Activated CD4-positive, alpha-beta T cell treated with anti-CD3 and anti-CD28 coated beads for 36 hours (primary cell): ENCODE data around the gene G0S2. TPM values are rescaled to one million over a fixed set of nuclear protein-coding genes. Genes with fewer than 3 reads are reported as not detected.

Experiments used
- ATAC-seq: fragments of 200-7000 bp; cut with Tn5 transposase; one replicate; pipeline ENCODE4 v1.10.0; 2021; ENCODE audit warnings: mild to moderate bottlenecking, moderate library complexity
- CTCF ChIA-PET: fragments of 350-600 bp; sonication (Branson Sonifier 250); formaldehyde crosslinking; loops from one replicate; lab custom pipeline; 2021; ENCODE audit warnings: antibody characterized with exemption; lab: Charles Lee
- POLR2A ChIA-PET: fragments of 350-600 bp; sonication (Branson Sonifier 250); formaldehyde crosslinking; loops from one replicate; lab custom pipeline; 2021; ENCODE audit warnings: antibody characterized with exemption, inconsistent platforms; lab: Charles Lee
- DNase-seq: peaks from one replicate; pipeline ENCODE4 v3.0.0-alpha.2; 2020
- H3K27ac Mint-ChIP-seq: one replicate; pipeline ENCODE4 v1.8.0; 2021; ENCODE audit warnings: mixed read lengths
- H3K27me3 Mint-ChIP-seq: one replicate; pipeline ENCODE4 v1.8.0; 2021; ENCODE audit warnings: mixed read lengths
- H3K36me3 Mint-ChIP-seq: one replicate; pipeline ENCODE4 v1.8.0; 2021; ENCODE audit warnings: low read depth, mixed read lengths
- H3K4me1 Mint-ChIP-seq: one replicate; pipeline ENCODE4 v1.8.0; 2021; ENCODE audit warnings: mixed read lengths
- H3K4me3 Mint-ChIP-seq: one replicate; pipeline ENCODE4 v1.8.0; 2021; ENCODE audit warnings: mild to moderate bottlenecking, moderate library complexity, mixed read lengths
- H3K9me3 Mint-ChIP-seq: one replicate; pipeline ENCODE4 v1.8.0; 2021; ENCODE audit warnings: low read depth, mixed read lengths
- intact Hi-C, 2 experiments: fragments of 100-400 bp; cut with DNase I in 1 of 2; cut with micrococcal nuclease in 1 of 2; formaldehyde crosslinking; loops; one replicate each; pipeline versions ENCODE4 v1.14.2 to v1.15.1; 2022 to 2024; cut with DNase I, micrococcal nuclease
- total RNA-seq, 2 experiments: library from RNA; stranded (reverse); gene quantifications; one replicate each; pipeline ENCODE4 v1.2.3, GENCODE V29; 2021

Gene G0S2
- total RNA-seq, 2 experiments from 2014 or later = 21.9 to 22.8 TPM

DNA sequence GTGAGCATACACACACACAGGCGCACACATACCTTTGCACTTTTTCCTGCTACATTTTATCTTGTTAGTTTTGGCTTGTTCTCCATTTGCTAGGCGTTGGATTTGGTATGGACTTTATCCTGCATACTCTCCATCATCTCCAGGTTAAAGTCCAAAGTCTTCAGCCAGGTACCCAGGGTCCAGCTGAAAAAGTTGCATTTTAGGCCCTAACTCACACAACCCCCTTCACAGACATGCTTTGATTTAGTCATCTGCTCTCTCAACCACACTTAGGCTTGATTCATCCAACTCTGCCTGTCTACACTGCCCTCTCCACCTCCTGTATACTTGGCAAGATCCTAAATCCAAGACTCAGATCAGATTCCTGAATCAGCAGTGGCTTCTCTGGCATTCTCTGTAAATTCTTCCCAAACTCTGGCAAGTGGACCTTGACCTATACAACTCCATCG, 12.3 kb upstream of the G0S2 start:
- Mint-ChIP-seq H3K4me3 (no peak overlapping the region), H3K27ac (no peak overlapping the region)
- CTCF ChIA-PET = interaction anchor here (0.9 kb wide), 1 partner anchor 28 kb away, joined by 3 read pairs; no protein-coding TSS in a partner anchor

DNA sequence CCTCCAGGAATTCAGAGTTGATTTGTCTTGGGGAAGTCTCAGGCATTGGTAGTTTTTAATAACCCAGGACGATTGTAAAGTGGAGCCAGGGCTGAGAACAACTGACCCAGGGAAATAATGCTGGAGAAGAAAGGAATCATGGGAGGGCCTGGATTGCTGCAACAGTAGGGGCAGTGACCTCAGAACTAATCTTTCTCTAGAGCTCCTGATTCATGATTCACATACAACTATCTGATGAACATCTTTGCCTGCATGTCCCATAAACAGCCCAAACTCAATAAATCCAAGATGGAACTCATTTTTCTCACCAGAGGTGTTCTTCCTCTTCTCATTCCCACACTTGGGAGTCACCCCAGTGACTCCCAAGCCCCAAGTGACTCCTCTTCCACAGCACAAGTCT, 8.1 kb upstream of the G0S2 start:
- intact Hi-C loops = no loop called here
- Mint-ChIP-seq H3K27me3 (peaks cover 2% of the 10 kb centered on the region), H3K27ac (no peak overlapping the region), H3K36me3 (no peaks in the 10 kb centered on the region), H3K4me1 (peaks cover 14% of the 10 kb centered on the region), H3K4me3 (no peak overlapping the region), H3K9me3 (no peaks in the 10 kb centered on the region)
- POLR2A ChIA-PET = no interaction called here
- CTCF ChIA-PET = interaction anchor here (1.0 to 1.3 kb wide), 2 partner anchors 8 to 23 kb away, joined by 4 read pairs; partner anchors contain the start of gene G0S2
- ATAC-seq (no peak), DNase-seq (no peak)

More for the DNA sequence above, 12.3 kb upstream of the G0S2 start:
- no peaks in the 10 kb centered on the region for H3K36me3 Mint-ChIP-seq
- H3K9me3 Mint-ChIP-seq = no peaks in the 10 kb centered on the region
- DNase-seq (no peak), ATAC-seq (no peak)
- peaks cover 2% of the 10 kb centered on the region for H3K27me3 Mint-ChIP-seq
- intact Hi-C loops = no loop called here
- POLR2A ChIA-PET = no interaction called here
- peaks cover 20% of the 10 kb centered on the region for H3K4me1 Mint-ChIP-seq

DNA sequence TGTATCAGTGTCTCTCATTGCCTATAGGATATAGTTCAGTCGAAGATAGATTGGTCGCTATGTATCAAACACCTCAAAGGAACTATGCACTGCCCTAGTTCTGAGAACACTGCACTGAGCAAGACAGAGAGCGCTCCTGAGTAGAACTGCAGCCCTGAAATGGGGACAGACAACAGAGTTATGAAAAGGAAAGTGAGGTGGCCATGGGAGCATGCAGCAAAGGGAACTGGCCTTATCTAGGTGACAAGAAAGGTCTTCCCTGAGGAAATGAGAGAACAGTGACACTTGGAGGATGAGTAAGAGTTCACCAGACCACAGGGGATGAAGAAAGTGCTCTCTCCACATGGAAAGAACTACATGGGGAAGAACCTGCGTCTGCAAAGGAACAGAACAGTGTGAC, 7.5 kb upstream of the G0S2 start:
- no peaks in the 10 kb centered on the region for H3K9me3 Mint-ChIP-seq
- no peaks in the 10 kb centered on the region for H3K36me3 Mint-ChIP-seq
- peaks cover 2% of the 10 kb centered on the region for H3K27me3 Mint-ChIP-seq
- DNase-seq (no peak), ATAC-seq (peak; percentile 60)
- POLR2A ChIA-PET = no interaction called here
- intact Hi-C loops = no loop called here
- CTCF ChIA-PET = no interaction called here
- peaks cover 17% of the 10 kb centered on the region for H3K4me1 Mint-ChIP-seq
- H3K27ac Mint-ChIP-seq = no peak overlapping the region
- H3K4me3 Mint-ChIP-seq = no peak overlapping the region

DNA sequence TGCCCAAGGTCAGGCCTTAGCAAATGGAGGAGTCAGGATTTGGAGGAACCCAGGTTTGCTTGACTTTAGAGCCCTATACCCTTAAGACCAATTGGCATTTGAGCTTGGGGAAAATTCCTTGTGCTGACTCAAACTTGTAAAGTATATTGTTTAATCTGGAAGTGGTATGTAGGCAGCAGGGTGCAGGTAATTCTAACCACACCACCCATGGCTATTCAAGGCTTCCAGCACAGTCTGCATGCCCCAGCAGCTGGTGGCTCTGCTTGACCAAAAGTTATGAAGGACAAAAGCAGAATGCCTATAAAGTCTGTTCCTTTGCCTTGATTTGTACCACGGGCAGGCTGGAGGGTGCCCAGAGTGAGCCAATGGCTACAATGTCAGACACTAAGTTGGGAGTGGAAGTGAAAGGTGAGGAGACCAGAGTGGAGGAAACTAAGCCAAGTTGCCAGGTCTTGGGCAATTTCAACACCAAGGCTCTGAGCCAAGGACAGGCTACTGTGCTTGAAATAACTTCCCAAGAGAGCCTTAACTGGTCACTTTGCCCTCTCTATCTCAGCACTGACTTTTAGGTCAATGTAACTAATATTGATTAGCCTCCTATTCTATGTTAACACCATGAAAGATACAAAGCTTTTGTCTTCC, 4.7 kb upstream of the G0S2 start:
- ATAC-seq = no peak
- Mint-ChIP-seq H3K4me1 (peaks cover 45% of the 10 kb centered on the region), H3K27me3 (peaks cover 12% of the 10 kb centered on the region), H3K27ac (peak overlapping the region; percentile 34), H3K4me3 (no peak overlapping the region), H3K9me3 (no peaks in the 10 kb centered on the region), H3K36me3 (peaks cover 3% of the 10 kb centered on the region)
- intact Hi-C loops = loop anchor here in 1 of 2 experiments (1.0 kb wide), 1 partner anchor 10 kb away; no protein-coding TSS in a partner anchor
- ChIA-PET POLR2A (no interaction called here), CTCF (interaction anchor here (0.9 to 1.1 kb wide), 2 partner anchors 17 to 85 kb away, joined by 3 read pairs; no protein-coding TSS in a partner anchor)
- no peak for DNase-seq

DNA sequence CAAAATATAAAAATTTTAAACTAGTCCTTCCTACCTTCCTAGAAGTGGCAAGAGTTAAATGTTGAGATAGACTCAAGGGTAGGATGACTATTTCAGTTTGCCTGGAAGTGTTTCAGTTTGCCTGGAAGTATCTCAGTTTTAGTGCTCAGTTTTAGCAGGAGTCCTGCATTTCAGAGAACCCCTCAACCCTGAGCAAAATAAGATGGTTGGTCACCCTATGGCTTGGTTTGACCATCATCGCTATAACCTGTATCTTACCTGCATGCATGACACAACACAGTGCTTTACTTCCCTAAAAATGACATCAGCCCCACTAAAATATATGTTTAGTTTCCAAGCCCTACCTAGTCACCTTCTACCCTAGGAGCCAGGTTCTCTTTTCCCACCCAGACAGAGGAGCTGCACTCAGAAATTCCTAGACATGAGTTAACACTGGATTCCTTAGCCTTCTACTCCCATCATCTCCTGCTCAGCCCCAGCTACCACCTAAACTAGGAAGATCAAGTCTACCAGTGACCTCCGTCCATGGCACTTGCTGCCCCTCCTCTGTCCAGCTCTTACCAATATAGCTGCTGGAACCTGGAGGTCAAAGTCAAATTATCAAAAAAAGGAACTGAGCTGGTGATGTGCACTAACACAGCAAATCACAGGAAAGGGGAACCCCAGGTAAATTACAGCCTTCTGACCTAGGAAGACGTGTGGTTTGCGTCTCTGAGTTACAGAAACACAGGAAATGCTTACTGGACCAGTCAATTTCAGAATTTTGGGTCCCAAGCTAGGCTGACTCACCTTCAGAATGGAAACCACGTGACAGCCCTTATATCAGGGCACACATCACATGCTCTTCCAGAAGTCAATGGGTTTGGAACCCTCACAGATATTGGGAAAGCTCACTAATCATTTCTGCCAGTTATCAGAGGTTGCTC, 2.2 kb upstream of the G0S2 start:
- Mint-ChIP-seq H3K36me3 (peaks cover 9% of the 10 kb centered on the region), H3K27ac (peak overlapping the region; percentile 85), H3K4me1 (peaks cover 53% of the 10 kb centered on the region), H3K4me3 (peak overlapping the region; percentile 13), H3K9me3 (no peaks in the 10 kb centered on the region), H3K27me3 (peaks cover 31% of the 10 kb centered on the region)
- ChIA-PET POLR2A (interaction anchor here (0.7 kb wide), 1 partner anchor 9 kb away, joined by 5 read pairs; no protein-coding TSS in a partner anchor), CTCF (interaction anchor here (1.2 to 2.0 kb wide), 7 partner anchors 11 to 93 kb away, joined by 3 to 7 read pairs (median 4); partner anchors contain the start of gene LAMB3)
- DNase-seq (peak; percentile 69), ATAC-seq (peak; percentile 85)
- intact Hi-C loops = loop anchor here (1.0 to 2.0 kb wide), 4 partner anchors 20 to 660 kb away; partner anchors contain the start of gene UTP25 (in 1 of the 2)

DNA sequence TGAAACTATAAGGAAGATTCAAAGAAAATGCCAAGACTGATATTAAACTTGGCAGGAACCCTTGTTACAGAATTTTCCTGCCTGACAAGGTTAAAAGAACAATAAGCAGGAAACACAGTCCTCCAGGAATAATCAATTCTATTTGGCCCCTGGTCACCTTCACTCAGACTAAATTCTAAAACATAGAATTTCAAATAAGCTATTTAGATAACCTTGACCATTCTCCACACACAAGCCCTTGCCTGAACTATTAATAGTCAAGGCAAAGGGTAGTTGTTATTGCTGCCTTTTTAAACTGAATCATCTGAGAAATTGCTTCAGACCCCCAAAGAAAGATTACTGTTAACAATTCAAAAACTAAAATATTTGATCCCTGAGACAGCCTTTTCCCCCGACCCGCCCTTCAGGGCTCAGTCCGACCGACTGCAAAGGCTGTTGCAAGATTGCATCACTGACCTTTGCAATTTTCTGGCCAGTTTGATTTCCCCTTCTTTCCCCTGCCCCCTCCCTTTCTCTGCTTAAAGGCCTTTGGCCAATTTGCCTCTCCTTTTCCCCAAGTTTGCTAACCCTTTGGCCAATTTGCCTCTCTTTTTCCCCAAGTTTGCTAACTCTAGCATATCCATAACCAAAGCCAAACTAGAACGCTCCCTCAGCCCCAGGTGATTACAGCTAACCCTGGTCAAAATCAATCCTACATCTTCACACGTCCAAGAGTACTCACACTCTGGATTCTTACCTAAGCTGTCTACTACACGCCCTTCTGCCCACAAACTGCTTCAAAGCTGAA, 1.4 kb upstream of the G0S2 start:
- no peaks in the 10 kb centered on the region for H3K9me3 Mint-ChIP-seq
- ATAC-seq = no peak
- peak overlapping the region; percentile 84 for H3K27ac Mint-ChIP-seq
- peaks cover 9% of the 10 kb centered on the region for H3K36me3 Mint-ChIP-seq
- peaks cover 53% of the 10 kb centered on the region for H3K4me1 Mint-ChIP-seq
- ChIA-PET CTCF (interaction anchor here (1.0 to 2.1 kb wide), 9 partner anchors 7 to 92 kb away, joined by 3 to 9 read pairs (median 4); partner anchors contain the start of gene LAMB3), POLR2A (no interaction called here)
- peak overlapping the region; percentile 71 for H3K4me3 Mint-ChIP-seq
- no peak for DNase-seq
- H3K27me3 Mint-ChIP-seq = peaks cover 36% of the 10 kb centered on the region
- intact Hi-C loops = loop anchor here (1.0 to 2.0 kb wide), 6 partner anchors 15 to 659 kb away; partner anchors contain the start of gene UTP25 (in 1 of the 2)

DNA sequence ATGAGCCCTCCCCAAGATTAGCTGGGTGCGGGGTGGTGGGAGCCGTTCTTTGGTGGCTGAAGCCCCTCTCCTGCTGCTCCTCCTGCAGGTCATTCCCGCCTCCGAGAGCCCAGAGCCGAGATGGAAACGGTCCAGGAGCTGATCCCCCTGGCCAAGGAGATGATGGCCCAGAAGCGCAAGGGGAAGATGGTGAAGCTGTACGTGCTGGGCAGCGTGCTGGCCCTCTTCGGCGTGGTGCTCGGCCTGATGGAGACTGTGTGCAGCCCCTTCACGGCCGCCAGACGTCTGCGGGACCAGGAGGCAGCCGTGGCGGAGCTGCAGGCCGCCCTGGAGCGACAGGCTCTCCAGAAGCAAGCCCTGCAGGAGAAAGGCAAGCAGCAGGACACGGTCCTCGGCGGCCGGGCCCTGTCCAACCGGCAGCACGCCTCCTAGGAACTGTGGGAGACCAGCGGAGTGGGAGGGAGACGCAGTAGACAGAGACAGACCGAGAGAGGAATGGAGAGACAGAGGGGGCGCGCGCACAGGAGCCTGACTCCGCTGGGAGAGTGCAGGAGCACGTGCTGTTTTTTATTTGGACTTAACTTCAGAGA, 448 bp downstream of the G0S2 start:
- peaks cover 9% of the 10 kb centered on the region for H3K36me3 Mint-ChIP-seq
- peak; percentile 27 for DNase-seq
- no peaks in the 10 kb centered on the region for H3K9me3 Mint-ChIP-seq
- H3K27me3 Mint-ChIP-seq = peaks cover 41% of the 10 kb centered on the region
- peak overlapping the region; percentile 84 for H3K27ac Mint-ChIP-seq
- CTCF ChIA-PET = interaction anchor here (0.7 to 2.1 kb wide), 5 partner anchors 9 to 657 kb away, joined by 3 to 9 read pairs (median 4); no protein-coding TSS in a partner anchor
- ATAC-seq = no peak
- POLR2A ChIA-PET = interaction anchor here (0.5 kb wide), 1 partner anchor 23 kb away, joined by 3 read pairs; no protein-coding TSS in a partner anchor
- H3K4me3 Mint-ChIP-seq = peak overlapping the region; percentile 71
- peaks cover 54% of the 10 kb centered on the region for H3K4me1 Mint-ChIP-seq
- intact Hi-C loops = loop anchor here (2.0 to 5.0 kb wide), 3 partner anchors 13 to 72 kb away; no protein-coding TSS in a partner anchor

DNA sequence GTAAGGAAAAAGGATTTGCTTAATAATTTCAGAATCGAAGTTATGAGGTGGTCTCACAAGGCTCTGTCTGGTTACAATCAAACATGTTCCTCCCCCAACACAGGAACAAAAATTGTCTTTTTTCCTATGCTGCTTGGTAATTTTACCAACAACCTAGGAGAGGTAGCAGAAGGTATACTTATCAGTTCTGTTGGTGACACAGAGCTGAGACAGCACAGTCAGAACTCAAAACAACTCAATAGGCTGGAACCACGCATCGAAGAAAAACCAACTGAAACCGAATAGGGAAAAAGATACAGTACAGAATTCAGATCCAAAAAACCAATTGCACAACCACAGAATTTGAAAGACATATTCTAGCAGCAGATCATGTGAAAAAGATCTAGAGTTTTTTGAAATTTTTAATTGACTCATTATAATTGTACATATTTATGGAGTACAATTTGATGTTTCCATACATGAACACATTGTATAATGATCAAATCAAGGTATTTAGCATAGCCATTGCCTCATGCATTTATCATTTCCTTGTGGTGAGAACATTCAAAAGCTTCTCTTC, 3.8 kb downstream of the G0S2 start:
- Mint-ChIP-seq H3K4me3 (no peak overlapping the region), H3K36me3 (peaks cover 9% of the 10 kb centered on the region), H3K27ac (no peak overlapping the region), H3K4me1 (peaks cover 26% of the 10 kb centered on the region), H3K9me3 (no peaks in the 10 kb centered on the region), H3K27me3 (peaks cover 40% of the 10 kb centered on the region)
- DNase-seq (no peak), ATAC-seq (peak; percentile 58)
- intact Hi-C loops = loop anchor here in 1 of 2 experiments (5.0 kb wide), 1 partner anchor 68 kb away; no protein-coding TSS in a partner anchor
- ChIA-PET CTCF (no interaction called here), POLR2A (interaction anchor here (0.6 kb wide), 1 partner anchor 17 kb away, joined by 5 read pairs; no protein-coding TSS in a partner anchor)

DNA sequence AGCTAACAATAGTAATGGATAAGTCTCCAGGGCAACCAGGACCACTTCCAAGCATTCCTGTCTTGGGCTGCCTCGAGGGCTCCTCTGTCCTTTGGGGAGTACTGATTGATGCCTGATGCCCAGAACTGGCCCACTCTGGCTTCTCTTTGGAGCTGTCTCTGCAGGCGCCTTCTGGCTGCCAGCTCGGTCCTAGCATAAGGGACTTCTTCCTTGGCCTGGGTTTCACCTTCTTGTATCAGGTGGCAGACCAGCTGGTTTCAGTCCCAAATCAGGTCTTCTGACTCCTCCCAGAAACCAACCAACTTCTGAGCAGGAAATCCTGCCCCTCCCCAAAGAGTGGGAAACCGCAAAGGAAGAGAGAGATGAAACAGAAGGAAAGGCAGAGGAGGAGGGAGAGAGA, 10.6 kb downstream of the G0S2 start:
- ChIA-PET POLR2A (no interaction called here), CTCF (interaction anchor here (0.7 to 2.5 kb wide), 8 partner anchors 59 to 119 kb away, joined by 3 to 8 read pairs (median 3); partner anchors contain the start of gene TRAF3IP3)
- Mint-ChIP-seq H3K27ac (peak overlapping the region; percentile 52), H3K4me3 (peak overlapping the region; percentile 45), H3K9me3 (no peaks in the 10 kb centered on the region), H3K4me1 (peaks cover 44% of the 10 kb centered on the region), H3K36me3 (no peaks in the 10 kb centered on the region), H3K27me3 (no peaks in the 10 kb centered on the region)
- ATAC-seq = peak; percentile 87
- intact Hi-C loops = no loop called here
- DNase-seq = peak; percentile 52

DNA sequence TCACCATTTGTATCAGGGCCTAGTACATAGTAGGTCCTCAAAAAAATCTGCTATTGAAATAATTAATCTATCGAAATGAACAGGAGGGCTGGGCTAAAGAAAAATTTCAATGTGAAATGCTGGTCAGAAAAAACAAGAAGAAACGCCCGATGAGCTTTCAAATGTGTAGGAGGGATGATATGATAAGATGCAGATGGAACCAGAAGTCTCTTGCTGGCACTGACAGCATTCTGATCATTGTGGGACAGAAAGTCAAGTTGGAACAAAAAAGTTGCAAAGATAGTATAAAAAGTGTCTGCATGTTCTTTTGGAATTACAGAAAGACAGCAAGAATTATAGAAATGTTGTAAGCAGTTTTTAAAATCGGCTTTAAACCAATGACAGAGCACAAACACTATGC, 11.1 kb downstream of the G0S2 start:
- Mint-ChIP-seq H3K27me3 (no peaks in the 10 kb centered on the region), H3K36me3 (no peaks in the 10 kb centered on the region), H3K27ac (peak overlapping the region; percentile 39), H3K4me1 (peaks cover 44% of the 10 kb centered on the region), H3K4me3 (peak overlapping the region; percentile 45), H3K9me3 (no peaks in the 10 kb centered on the region)
- ATAC-seq (peak; percentile 36), DNase-seq (no peak)
- CTCF ChIA-PET = interaction anchor here (0.7 to 2.5 kb wide), 10 partner anchors 42 to 119 kb away, joined by 3 to 8 read pairs (median 4); partner anchors contain the start of gene TRAF3IP3
- intact Hi-C loops = no loop called here
- POLR2A ChIA-PET = no interaction called here
